HL-60/S4 treated with phorbol 12-myristate 13-acetate at 8.2 ng/mL for 4 days and 3 days (cell line): Measurements from ENCODE around the gene STRIP1.
"Not testable (repeated sequence)": the region's sequence is repeated elsewhere in the genome, so short reads cannot be mapped to it uniquely, and the experiment has no call there.

ENCODE experiments used
- in situ Hi-C: fragments of 300-500 bp; cut with MboI; formaldehyde crosslinking; loops from 2 replicates; pipeline ENCODE4 v1.15.0; 2022; ENCODE audit warnings: low sequenced_read_pairs

The STRIP1 gene

GRCh38 chr1:110067893-110068645 is 33.6 kb downstream of the STRIP1 start:
- in situ Hi-C loops, result no loop called here

GRCh38 chr1:110068646-110069403 is 34.4 kb downstream of the STRIP1 start:
- in situ Hi-C loops, result no loop called here

- in situ Hi-C loops, result no loop called here
Observed at GRCh38 chr1:110069404-110070281, 35.2 kb downstream of the STRIP1 start.

- in situ Hi-C loops, result no loop called here
Observed at GRCh38 chr1:110070282-110070669, 35.9 kb downstream of the STRIP1 start.

- in situ Hi-C loops, result no loop called here
Observed at GRCh38 chr1:110070671-110071242, 36.3 kb downstream of the STRIP1 start, which contains the start of gene ALX3. Gene ALX3, minus strand, starts transcription at chr1:110070672. Its CDS starts 60 bp downstream, at chr1:110070612.

GRCh38 chr1:110074166-110074565 is 39.7 kb downstream of the STRIP1 start:
- in situ Hi-C loops, result no loop called here

GRCh38 chr1:110076789-110077500 is 42.5 kb downstream of the STRIP1 start:
- in situ Hi-C loops, result no loop called here

GRCh38 chr1:110079995-110080394 is 45.6 kb downstream of the STRIP1 start:
- in situ Hi-C loops, result not testable (repeated sequence)

GRCh38 chr1:110081061-110081460 is 46.6 kb downstream of the STRIP1 start:
- in situ Hi-C loops, result no loop called here

- in situ Hi-C loops, result no loop called here
Observed at GRCh38 chr1:110082477-110082876, 48.1 kb downstream of the STRIP1 start.

GRCh38 chr1:110083061-110083865 is 48.8 kb downstream of the STRIP1 start:
- in situ Hi-C loops, result no loop called here

GRCh38 chr1:110083866-110084226 is 49.4 kb downstream of the STRIP1 start:
- in situ Hi-C loops, result no loop called here

- in situ Hi-C loops, result no loop called here
Observed at GRCh38 chr1:110084227-110085078, 50.0 kb downstream of the STRIP1 start.

- in situ Hi-C loops, result no loop called here
Observed at GRCh38 chr1:110085671-110086070, 51.2 kb downstream of the STRIP1 start.

- in situ Hi-C loops, result no loop called here
Observed at GRCh38 chr1:110086961-110087360, 52.5 kb downstream of the STRIP1 start.

GRCh38 chr1:110087812-110088738 is 53.7 kb downstream of the STRIP1 start:
- in situ Hi-C loops, result no loop called here

- in situ Hi-C loops, result no loop called here
Observed at GRCh38 chr1:110088739-110089316, 54.4 kb downstream of the STRIP1 start.
